ENCODE measurements around the gene KCNQ2.

The KCNQ2 gene

GRCh38 chr20:63413323-63413722 is 59.1 kb downstream of the KCNQ2 start:
- DNase-seq, result no peak

- DNase-seq, result no peak
Observed at GRCh38 chr20:63412889-63413288, 59.6 kb downstream of the KCNQ2 start.

GRCh38 chr20:63411898-63412631 is 60.4 kb downstream of the KCNQ2 start:
- DNase-seq, result no peak

GRCh38 chr20:63411151-63411897 is 61.1 kb downstream of the KCNQ2 start:
- no peak for DNase-seq

- no peak for DNase-seq
Observed at GRCh38 chr20:63409834-63410435, 62.5 kb downstream of the KCNQ2 start.

GRCh38 chr20:63409066-63409833 is 63.2 kb downstream of the KCNQ2 start:
- no peak for DNase-seq

GRCh38 chr20:63408684-63409046 is 63.8 kb downstream of the KCNQ2 start:
- DNase-seq, result no peak

- DNase-seq, result no peak
Observed at GRCh38 chr20:63407928-63408683, 64.3 kb downstream of the KCNQ2 start.

- no peak for DNase-seq
Observed at GRCh38 chr20:63406617-63407245, 65.7 kb downstream of the KCNQ2 start.

GRCh38 chr20:63406011-63406410 is 66.4 kb downstream of the KCNQ2 start:
- DNase-seq, result no peak

GRCh38 chr20:63405102-63405730 is 67.2 kb downstream of the KCNQ2 start:
- DNase-seq, result no peak

- no peak for DNase-seq
Observed at GRCh38 chr20:63404129-63405085, 68.0 kb downstream of the KCNQ2 start.

- no peak for DNase-seq
Observed at GRCh38 chr20:63403403-63404105, 68.9 kb downstream of the KCNQ2 start.

GRCh38 chr20:63402860-63403220 is 69.6 kb downstream of the KCNQ2 start:
- no peak for DNase-seq

- no peak for DNase-seq
Observed at GRCh38 chr20:63402181-63402859, 70.1 kb downstream of the KCNQ2 start.

- DNase-seq, result no peak
Observed at GRCh38 chr20:63401384-63402110, 70.9 kb downstream of the KCNQ2 start.

GRCh38 chr20:63400486-63401210 is 71.8 kb downstream of the KCNQ2 start:
- no peak for DNase-seq
